GM23338 (cell line): ENCODE results near the gene ASS1. TPM values are rescaled to one million over a fixed set of nuclear protein-coding genes. Genes with fewer than 3 reads are reported as not detected.

ENCODE experiments used
- ATAC-seq: fragments of 200-7000 bp; cut with Tn5 transposase; 3 replicates; pipeline ENCODE4 v1.9.1; 2020
- DNase-seq: peaks from one replicate; pipeline ENCODE4 v3.0.0-alpha.2; 2015; ENCODE audit warnings: low spot score
- H2AFZ ChIP-seq: fragments of 200-600 bp; sonication (generic); 2 replicates; pipeline ENCODE4 v1.8.0; 2016; ENCODE audit warnings: antibody characterized with exemption, mild to moderate bottlenecking, moderate library complexity
- H3F3A ChIP-seq: fragments of 200-600 bp; sonication (generic); replicated peaks from 2 replicates; pipeline ENCODE4 v1.8.0; 2017; ENCODE audit warnings: antibody characterized with exemption, mixed run types, low read depth
- H3K27ac ChIP-seq: fragments of 200-600 bp; sonication (generic); 2 replicates; pipeline ENCODE4 v1.6.1; 2016; ENCODE audit warnings: low read depth
- H3K27me3 ChIP-seq: fragments of 200-600 bp; sonication (generic); 2 replicates; pipeline ENCODE4 v1.8.0; 2016; ENCODE audit warnings: mild to moderate bottlenecking, mixed run types, moderate library complexity; ENCODE audit not compliant: insufficient read depth
- H3K36me3 ChIP-seq: fragments of 200-600 bp; sonication (generic); 2 replicates; pipeline ENCODE4 v1.8.0; 2016; ENCODE audit warnings: mild to moderate bottlenecking; ENCODE audit not compliant: insufficient read depth
- H3K4me1 ChIP-seq: fragments of 200-600 bp; sonication (generic); 2 replicates; pipeline ENCODE4 v1.8.0; 2016; ENCODE audit warnings: mild to moderate bottlenecking, moderate library complexity; ENCODE audit not compliant: insufficient read depth
- H3K4me2 ChIP-seq: fragments of 200-600 bp; sonication (generic); 2 replicates; pipeline ENCODE4 v1.7.1; 2017; ENCODE audit warnings: mixed run types
- H3K4me3 ChIP-seq: fragments of 200-600 bp; sonication (generic); 2 replicates; pipeline ENCODE4 v1.6.1; 2016; ENCODE audit warnings: mixed run types
- H3K79me2 ChIP-seq: fragments of 200-600 bp; sonication (generic); replicated peaks from 2 replicates; pipeline ENCODE4 v1.8.0; 2017; ENCODE audit warnings: mild to moderate bottlenecking; ENCODE audit not compliant: insufficient read depth
- H3K9me2 ChIP-seq: fragments of 200-600 bp; sonication (generic); 2 replicates; pipeline ENCODE4 v1.8.0; 2017; ENCODE audit not compliant: insufficient read depth
- H4K20me1 ChIP-seq: fragments of 200-600 bp; sonication (generic); replicated peaks from 2 replicates; pipeline ENCODE4 v1.8.0; 2017; ENCODE audit warnings: mild to moderate bottlenecking; ENCODE audit not compliant: insufficient read depth
- H3K27ac Mint-ChIP-seq: 2 replicates; pipeline ENCODE4 v1.8.0; 2020; ENCODE audit warnings: inconsistent platforms, mild to moderate bottlenecking, moderate library complexity, mixed read lengths
- H3K27me3 Mint-ChIP-seq: 3 replicates; pipeline ENCODE4 v1.8.0; 2022; ENCODE audit warnings: low read depth, mild to moderate bottlenecking, moderate library complexity, mixed read lengths, inconsistent platforms; ENCODE audit not compliant: insufficient read depth, poor library complexity
- H3K36me3 Mint-ChIP-seq: 3 replicates; pipeline ENCODE4 v1.8.0; 2021; ENCODE audit warnings: low read depth, mild to moderate bottlenecking, inconsistent platforms, moderate library complexity, mixed read lengths
- H3K4me1 Mint-ChIP-seq: 3 replicates; pipeline ENCODE4 v1.8.0; 2020; ENCODE audit warnings: mild to moderate bottlenecking, inconsistent platforms, mixed read lengths
- H3K4me3 Mint-ChIP-seq: 3 replicates; pipeline ENCODE4 v1.8.0; 2021; ENCODE audit warnings: moderate library complexity, mild to moderate bottlenecking, inconsistent platforms, mixed read lengths
- H3K9me3 Mint-ChIP-seq: 3 replicates; pipeline ENCODE4 v1.8.0; 2020; ENCODE audit warnings: moderate library complexity, mild to moderate bottlenecking, inconsistent platforms, mixed read lengths
- EZH2phosphoT487 ChIP-seq: fragments of 200-600 bp; sonication (generic); IDR thresholded peaks from one replicate; pipeline ENCODE4 v1.8.1; 2018; ENCODE audit warnings: antibody characterized with exemption; ENCODE audit not compliant: unreplicated experiment
- JUNB ChIP-seq: IDR thresholded peaks from one replicate; pipeline ENCODE4 v1.6.1; 2016; ENCODE audit warnings: antibody characterized with exemption; ENCODE audit not compliant: unreplicated experiment
- POLR2AphosphoS5 ChIP-seq: IDR thresholded peaks from 2 replicates; pipeline ENCODE4 v1.6.1; 2016; ENCODE audit warnings: antibody characterized with exemption, low read depth
- REST ChIP-seq: IDR thresholded peaks from one replicate; pipeline ENCODE4 v1.6.1; 2018; ENCODE audit warnings: antibody characterized with exemption; ENCODE audit not compliant: unreplicated experiment
- ZNF114 ChIP-seq: fragments of 250-450 bp; sonication (Bioruptor Pico); IDR thresholded peaks from 2 replicates; pipeline ENCODE4 v1.5.0; 2020; ENCODE audit warnings: mild to moderate bottlenecking, moderate library complexity
- ZNF331 ChIP-seq: fragments of 250-450 bp; sonication (Bioruptor Pico); IDR thresholded peaks from 2 replicates; pipeline ENCODE4 v1.5.0; 2020; ENCODE audit warnings: low read depth, mild to moderate bottlenecking, moderate library complexity
- polyA plus RNA-seq: library from polyadenylated mRNA; unstranded; fragments of >200 nt; fragmentation: Nextera tagmentation; extraction: Ambion mirVana; gene quantifications from 2 replicates; pipeline ENCODE4 v1.2.1, GENCODE V29; 2016
- total RNA-seq: library from RNA; depleted of rRNA; stranded (reverse); fragments of >200 nt; shearing (Covaris generic); gene quantifications from 2 replicates; pipeline ENCODE4 v1.2.3, GENCODE V29; 2014
- TF ChIP-seq, protein P1 (sequence below), 2 experiments: fragments of 200-600 bp in 1 of 2; sonication (generic) in 1 of 2; conservative IDR thresholded peaks; 2 replicates each; pipeline versions ENCODE4 v1.5.1 to v1.6.1; 2016 to 2017; ENCODE audit warnings: antibody characterized with exemption in 2 of 2, low read depth in 2 of 2, mild to moderate bottlenecking in 2 of 2, moderate library complexity in 1 of 2
- TF ChIP-seq, protein P2 (sequence below): IDR thresholded peaks from 2 replicates; pipeline ENCODE4 v1.6.1; 2016; ENCODE audit warnings: antibody characterized with exemption
- TF ChIP-seq, protein P3 (sequence below): fragments of 250-450 bp; sonication (Bioruptor Pico); IDR thresholded peaks from 2 replicates; pipeline ENCODE4 v1.5.0; 2020; ENCODE audit warnings: mild to moderate bottlenecking, moderate library complexity

The ASS1 gene
- total and polyA plus RNA-seq, 2 experiments from 2014 or later: 65.8 to 103 TPM

DNA sequence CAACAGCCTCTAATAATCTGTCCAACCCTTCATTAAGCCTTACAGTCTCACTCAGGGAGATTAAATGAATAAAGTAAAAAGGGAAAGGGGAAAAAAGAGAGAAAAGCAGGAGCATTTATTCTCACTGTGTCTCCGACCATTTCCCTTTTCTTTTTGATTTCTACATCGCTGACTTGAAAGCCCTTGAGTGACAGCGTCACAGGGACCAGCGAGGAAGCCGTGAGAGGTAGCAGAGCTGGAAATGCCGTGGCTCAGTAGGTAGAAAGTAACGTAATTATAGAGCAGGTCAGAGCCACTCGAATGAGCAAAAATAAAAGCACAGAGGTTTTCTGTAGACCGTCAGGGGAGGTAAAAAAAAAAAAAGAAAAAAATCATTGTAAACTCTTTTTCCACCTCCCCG, 52.4 kb downstream of the ASS1 start (continued):
- TF ChIP-seq REST (no peak), ZNF331 (no peak)
- TF ChIP-seq, protein P1, sequence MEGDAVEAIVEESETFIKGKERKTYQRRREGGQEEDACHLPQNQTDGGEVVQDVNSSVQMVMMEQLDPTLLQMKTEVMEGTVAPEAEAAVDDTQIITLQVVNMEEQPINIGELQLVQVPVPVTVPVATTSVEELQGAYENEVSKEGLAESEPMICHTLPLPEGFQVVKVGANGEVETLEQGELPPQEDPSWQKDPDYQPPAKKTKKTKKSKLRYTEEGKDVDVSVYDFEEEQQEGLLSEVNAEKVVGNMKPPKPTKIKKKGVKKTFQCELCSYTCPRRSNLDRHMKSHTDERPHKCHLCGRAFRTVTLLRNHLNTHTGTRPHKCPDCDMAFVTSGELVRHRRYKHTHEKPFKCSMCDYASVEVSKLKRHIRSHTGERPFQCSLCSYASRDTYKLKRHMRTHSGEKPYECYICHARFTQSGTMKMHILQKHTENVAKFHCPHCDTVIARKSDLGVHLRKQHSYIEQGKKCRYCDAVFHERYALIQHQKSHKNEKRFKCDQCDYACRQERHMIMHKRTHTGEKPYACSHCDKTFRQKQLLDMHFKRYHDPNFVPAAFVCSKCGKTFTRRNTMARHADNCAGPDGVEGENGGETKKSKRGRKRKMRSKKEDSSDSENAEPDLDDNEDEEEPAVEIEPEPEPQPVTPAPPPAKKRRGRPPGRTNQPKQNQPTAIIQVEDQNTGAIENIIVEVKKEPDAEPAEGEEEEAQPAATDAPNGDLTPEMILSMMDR (conservative IDR thresholded peaks at IDR 0.05; ENCODE audit: low read depth in 2 of 2): no peak

GRCh38 chr9:130498298-130498917, 53.6 kb downstream of the ASS1 start:
- Mint-ChIP-seq H3K36me3 (peaks cover 51% of the 10 kb centered on the region), H3K27me3 (peaks cover 9% of the 10 kb centered on the region), H3K9me3 (peaks cover 6% of the 10 kb centered on the region; the same call in 1 of the 3 replicates), H3K4me3 (no peak overlapping the region), H3K4me1 (peaks cover 10% of the 10 kb centered on the region), H3K27ac (no peak overlapping the region)
- H3K4me3 ChIP-seq: no peak overlapping the region
- H3K9me2 ChIP-seq: no peaks in the 10 kb centered on the region
- no peaks in the 10 kb centered on the region for H4K20me1 ChIP-seq
- H3F3A ChIP-seq: no peaks in the 10 kb centered on the region
- ATAC-seq (no peak), DNase-seq (no peak)
- H3K4me2 ChIP-seq: no peak overlapping the region
- no peak overlapping the region for H3K27ac ChIP-seq
- H3K27me3 ChIP-seq: no peaks in the 10 kb centered on the region
- 0 out of 2 replicates have a peak, but pooled peaks cover 4% of the 10 kb centered on the region for H3K4me1 ChIP-seq
- H3K79me2 ChIP-seq: no peaks in the 10 kb centered on the region
- H3K36me3 ChIP-seq: peaks cover 4% of the 10 kb centered on the region
- H2AFZ ChIP-seq: no peak overlapping the region
- TF ChIP-seq EZH2phosphoT487: no peak
- no peak for TF ChIP-seq ZNF331
- TF ChIP-seq, protein P1 (conservative IDR thresholded peaks at IDR 0.05; ENCODE audit: low read depth in 2 of 2): no peak
- TF ChIP-seq POLR2AphosphoS5: no peak
- no peak for TF ChIP-seq ZNF114
- TF ChIP-seq, protein P2, sequence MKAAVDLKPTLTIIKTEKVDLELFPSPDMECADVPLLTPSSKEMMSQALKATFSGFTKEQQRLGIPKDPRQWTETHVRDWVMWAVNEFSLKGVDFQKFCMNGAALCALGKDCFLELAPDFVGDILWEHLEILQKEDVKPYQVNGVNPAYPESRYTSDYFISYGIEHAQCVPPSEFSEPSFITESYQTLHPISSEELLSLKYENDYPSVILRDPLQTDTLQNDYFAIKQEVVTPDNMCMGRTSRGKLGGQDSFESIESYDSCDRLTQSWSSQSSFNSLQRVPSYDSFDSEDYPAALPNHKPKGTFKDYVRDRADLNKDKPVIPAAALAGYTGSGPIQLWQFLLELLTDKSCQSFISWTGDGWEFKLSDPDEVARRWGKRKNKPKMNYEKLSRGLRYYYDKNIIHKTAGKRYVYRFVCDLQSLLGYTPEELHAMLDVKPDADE: no peak
- TF ChIP-seq JUNB: no peak
- TF ChIP-seq, protein P3, sequence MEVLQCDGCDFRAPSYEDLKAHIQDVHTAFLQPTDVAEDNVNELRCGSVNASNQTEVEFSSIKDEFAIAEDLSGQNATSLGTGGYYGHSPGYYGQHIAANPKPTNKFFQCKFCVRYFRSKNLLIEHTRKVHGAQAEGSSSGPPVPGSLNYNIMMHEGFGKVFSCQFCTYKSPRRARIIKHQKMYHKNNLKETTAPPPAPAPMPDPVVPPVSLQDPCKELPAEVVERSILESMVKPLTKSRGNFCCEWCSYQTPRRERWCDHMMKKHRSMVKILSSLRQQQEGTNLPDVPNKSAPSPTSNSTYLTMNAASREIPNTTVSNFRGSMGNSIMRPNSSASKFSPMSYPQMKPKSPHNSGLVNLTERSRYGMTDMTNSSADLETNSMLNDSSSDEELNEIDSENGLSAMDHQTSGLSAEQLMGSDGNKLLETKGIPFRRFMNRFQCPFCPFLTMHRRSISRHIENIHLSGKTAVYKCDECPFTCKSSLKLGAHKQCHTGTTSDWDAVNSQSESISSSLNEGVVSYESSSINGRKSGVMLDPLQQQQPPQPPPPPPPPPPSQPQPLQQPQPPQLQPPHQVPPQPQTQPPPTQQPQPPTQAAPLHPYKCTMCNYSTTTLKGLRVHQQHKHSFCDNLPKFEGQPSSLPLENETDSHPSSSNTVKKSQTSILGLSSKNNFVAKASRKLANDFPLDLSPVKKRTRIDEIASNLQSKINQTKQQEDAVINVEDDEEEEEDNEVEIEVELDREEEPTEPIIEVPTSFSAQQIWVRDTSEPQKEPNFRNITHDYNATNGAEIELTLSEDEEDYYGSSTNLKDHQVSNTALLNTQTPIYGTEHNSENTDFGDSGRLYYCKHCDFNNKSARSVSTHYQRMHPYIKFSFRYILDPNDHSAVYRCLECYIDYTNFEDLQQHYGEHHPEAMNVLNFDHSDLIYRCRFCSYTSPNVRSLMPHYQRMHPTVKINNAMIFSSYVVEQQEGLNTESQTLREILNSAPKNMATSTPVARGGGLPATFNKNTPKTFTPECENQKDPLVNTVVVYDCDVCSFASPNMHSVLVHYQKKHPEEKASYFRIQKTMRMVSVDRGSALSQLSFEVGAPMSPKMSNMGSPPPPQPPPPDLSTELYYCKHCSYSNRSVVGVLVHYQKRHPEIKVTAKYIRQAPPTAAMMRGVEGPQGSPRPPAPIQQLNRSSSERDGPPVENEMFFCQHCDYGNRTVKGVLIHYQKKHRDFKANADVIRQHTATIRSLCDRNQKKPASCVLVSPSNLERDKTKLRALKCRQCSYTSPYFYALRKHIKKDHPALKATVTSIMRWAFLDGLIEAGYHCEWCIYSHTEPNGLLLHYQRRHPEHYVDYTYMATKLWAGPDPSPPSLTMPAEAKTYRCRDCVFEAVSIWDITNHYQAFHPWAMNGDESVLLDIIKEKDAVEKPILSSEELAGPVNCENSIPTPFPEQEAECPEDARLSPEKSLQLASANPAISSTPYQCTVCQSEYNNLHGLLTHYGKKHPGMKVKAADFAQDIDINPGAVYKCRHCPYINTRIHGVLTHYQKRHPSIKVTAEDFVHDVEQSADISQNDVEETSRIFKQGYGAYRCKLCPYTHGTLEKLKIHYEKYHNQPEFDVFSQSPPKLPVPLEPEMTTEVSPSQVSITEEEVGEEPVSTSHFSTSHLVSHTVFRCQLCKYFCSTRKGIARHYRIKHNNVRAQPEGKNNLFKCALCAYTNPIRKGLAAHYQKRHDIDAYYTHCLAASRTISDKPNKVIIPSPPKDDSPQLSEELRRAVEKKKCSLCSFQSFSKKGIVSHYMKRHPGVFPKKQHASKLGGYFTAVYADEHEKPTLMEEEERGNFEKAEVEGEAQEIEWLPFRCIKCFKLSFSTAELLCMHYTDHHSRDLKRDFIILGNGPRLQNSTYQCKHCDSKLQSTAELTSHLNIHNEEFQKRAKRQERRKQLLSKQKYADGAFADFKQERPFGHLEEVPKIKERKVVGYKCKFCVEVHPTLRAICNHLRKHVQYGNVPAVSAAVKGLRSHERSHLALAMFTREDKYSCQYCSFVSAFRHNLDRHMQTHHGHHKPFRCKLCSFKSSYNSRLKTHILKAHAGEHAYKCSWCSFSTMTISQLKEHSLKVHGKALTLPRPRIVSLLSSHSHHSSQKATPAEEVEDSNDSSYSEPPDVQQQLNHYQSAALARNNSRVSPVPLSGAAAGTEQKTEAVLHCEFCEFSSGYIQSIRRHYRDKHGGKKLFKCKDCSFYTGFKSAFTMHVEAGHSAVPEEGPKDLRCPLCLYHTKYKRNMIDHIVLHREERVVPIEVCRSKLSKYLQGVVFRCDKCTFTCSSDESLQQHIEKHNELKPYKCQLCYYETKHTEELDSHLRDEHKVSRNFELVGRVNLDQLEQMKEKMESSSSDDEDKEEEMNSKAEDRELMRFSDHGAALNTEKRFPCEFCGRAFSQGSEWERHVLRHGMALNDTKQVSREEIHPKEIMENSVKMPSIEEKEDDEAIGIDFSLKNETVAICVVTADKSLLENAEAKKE (CRISPR knock-in tag): no peak
